Peyer's patch (tissue), 4 donors: ENCODE data around the gene NRXN3.

Experiments used
- POLR2A ChIP-seq, 2 donors: fragments of 450-650 bp; IDR thresholded peaks; one replicate each; pipeline ENCODE4 v1.5.1; 2017; ENCODE audit warnings: antibody characterized with exemption in 2 of 2, mild to moderate bottlenecking in 2 of 2, moderate library complexity in 2 of 2
- TF ChIP-seq, protein P1 (sequence below), 6 experiments: fragments of 450-650 bp in 4 of 6; fragments of 200-600 bp in 2 of 6; sonication (generic) in 1 of 6; IDR thresholded peaks; one replicate each; pipeline ENCODE4 v1.5.1; 2017 to 2019; ENCODE audit warnings: antibody characterized with exemption in 6 of 6, mild to moderate bottlenecking in 3 of 6, moderate library complexity in 1 of 6

DNA sequence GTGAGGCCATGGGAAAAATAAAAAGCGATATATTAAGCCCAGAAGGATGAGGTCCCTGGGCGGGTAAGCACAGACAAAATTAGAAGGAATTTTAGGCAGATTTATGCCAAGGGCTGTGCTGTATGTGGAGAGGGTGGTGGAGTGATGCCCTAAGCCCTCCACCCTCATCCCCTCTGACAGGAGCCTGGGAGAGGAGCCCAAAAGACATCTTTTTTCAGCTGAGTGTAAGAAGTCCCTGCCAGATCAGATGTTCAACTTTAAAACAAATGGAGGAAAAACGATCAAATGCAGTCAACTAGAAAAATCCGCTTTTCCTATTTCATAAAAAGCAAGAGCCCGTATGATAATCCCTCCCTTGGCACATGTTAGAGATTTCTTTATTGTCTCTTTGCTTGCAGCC, 47.7 kb upstream of the NRXN3 start:
- TF ChIP-seq POLR2A (IDR thresholded peaks at IDR 0.05) = no peak
- TF ChIP-seq, protein P1, sequence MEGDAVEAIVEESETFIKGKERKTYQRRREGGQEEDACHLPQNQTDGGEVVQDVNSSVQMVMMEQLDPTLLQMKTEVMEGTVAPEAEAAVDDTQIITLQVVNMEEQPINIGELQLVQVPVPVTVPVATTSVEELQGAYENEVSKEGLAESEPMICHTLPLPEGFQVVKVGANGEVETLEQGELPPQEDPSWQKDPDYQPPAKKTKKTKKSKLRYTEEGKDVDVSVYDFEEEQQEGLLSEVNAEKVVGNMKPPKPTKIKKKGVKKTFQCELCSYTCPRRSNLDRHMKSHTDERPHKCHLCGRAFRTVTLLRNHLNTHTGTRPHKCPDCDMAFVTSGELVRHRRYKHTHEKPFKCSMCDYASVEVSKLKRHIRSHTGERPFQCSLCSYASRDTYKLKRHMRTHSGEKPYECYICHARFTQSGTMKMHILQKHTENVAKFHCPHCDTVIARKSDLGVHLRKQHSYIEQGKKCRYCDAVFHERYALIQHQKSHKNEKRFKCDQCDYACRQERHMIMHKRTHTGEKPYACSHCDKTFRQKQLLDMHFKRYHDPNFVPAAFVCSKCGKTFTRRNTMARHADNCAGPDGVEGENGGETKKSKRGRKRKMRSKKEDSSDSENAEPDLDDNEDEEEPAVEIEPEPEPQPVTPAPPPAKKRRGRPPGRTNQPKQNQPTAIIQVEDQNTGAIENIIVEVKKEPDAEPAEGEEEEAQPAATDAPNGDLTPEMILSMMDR (IDR thresholded peaks at IDR 0.05) = no peak
